ENCODE measurements around the gene SPSB3.
"Not testable (repeated sequence)": the region's sequence is repeated elsewhere in the genome, so short reads cannot be mapped to it uniquely, and the experiment has no call there.

SPSB3 gene

DNA sequence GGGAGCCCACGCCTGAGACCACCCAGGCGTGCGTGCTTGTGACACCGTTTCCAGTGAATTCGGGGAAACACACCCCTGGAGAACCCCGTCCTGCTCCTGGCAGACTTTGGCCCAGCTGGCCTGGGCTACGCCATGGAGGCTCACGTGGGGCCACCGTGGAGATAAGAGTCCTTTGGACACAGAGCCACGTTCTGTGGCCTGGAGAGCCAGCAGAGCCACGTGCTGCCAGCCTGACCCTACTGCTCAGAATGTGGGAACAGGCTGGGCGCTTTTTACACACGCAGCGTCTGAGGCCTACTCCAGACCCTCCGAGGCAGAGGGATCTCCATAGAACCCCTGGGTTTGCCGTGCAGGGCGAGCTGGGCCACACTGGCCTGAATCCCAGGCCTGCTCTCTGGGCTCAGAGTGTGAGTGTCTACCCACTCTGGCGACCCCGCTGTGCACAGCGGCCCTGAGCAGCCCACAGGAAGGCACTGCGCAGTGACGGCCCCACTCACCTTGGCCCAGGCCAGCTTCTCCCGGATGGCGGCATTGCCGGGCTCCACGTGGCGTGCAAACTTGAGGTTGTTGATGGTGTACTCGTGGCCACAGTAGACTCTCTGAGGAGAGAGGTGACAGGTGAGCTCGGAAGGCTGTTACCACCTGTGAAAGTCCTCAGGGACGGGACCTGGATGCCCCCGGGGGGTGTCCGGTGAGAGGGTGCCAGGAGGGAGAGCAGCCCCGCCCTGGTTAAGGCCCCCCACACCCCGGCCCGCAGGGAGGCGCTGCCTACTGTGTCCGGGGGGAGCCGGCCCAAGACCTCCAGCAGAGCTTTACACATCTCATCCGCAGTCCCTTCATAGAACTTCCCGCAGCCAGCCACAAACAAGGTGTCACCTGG lies 34.3 kb upstream of the SPSB3 start:
- no peak for DNase-seq (ENCODE audit: low read depth in 2 of 2)

DNA sequence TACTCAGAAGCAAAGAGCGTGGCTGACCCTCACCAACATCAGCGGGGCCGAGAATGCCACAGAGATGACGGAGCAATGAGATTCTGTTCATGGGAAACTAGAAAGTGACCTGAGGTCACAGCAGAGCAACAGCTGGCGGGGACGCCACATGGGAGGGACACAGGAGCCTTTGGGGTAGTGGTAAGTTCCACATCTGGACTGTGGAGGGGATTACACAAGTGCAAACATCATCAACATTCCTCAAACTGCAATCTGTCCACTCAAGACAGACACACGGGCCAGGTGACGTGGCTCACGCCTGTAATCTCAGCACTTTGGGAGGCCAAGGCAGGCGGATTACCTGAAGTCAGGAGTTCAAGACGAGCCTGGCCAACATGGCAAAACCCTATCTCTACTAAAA lies 33.1 kb upstream of the SPSB3 start:
- no peak for DNase-seq (ENCODE audit: low read depth in 2 of 2)

DNA sequence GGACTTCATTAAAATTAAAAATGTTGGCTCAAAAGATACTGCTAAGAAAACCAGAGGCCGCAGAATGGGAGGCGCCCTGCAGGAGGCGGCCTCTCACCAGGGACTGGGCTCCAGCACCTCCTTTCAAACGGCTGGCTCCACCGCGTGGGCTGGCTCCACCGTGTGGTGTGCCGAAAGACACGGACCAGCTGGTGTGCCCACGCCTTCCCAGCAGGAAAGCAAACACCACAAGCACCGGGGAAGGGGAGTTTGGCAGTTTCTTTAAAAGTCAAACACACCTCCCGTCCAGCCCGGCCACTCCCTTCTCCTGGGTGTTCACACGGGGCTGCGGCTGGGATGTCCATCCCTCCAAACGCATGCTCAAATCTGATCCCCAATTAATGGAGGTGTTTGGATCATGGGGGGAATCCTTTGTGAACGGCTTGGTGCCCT lies 30.4 kb upstream of the SPSB3 start:
- no peak for DNase-seq (ENCODE audit: low read depth in 2 of 2)

DNA sequence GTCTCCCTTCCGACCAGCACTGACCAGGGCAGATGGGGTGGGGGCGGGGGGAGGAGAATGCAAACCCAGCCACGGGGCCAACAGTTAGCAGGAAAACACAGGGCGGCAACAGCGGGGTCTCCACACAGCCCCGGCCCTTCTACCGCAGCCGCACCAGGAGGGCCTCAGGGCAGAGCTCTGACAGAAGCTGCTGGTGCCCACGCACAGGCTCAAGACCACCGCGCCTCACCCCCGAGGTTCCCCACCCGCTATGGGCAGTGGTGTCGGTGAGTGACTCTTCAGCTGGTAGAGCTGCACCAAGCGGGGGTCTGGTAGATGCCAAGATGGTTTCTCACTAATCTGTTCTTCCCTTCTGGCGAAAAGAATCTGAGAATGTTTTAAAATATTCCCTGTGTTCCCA lies 28.2 kb upstream of the SPSB3 start:
- no peak for DNase-seq (ENCODE audit: low read depth in 2 of 2)

DNA sequence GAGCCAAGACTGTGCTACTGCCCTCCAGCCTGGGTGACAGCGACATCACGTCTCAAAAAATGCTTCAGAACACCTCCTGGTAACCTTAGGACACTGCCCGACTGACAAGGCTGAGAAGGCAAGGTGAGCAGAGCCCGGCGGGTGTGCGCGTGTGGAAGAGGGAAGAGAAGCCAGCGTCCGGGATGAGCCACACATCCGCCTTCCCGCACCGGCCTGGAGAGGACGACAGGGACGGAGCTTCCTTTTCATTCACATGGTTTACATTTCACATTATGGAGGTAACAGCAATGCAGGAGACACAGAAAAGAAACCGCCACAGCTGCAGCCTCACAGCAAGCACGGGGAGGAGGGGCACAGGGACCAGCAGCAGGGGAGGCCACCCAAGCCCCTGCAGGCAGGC lies 27.7 kb upstream of the SPSB3 start:
- no peak for DNase-seq (ENCODE audit: low read depth in 2 of 2)

DNA sequence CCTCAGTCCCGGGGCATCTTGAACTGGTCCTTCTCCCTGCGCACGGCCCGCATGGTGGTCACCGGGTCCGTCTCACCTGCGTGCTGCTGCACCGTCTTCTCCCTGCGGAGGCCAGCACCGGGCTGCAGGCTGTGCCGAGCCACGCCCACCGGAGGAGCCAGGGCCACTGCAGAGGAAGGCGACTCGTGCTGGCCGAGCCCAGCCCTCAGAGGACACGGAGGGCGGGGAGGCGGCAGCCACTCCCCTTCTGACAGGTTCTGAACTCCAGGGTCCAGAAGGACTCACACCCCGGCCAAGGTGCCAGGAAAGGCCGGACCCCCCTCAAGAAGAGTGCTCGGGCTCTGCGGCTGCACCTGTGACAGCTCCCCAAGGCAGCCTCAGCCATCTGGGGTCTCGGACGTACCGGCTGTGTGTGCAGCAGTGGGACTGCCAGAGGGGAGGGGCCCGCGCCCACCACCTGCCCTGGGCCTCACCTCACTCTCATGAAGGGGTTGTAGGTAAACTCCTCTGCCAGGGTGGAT lies 27.0 kb upstream of the SPSB3 start:
- DNase-seq (ENCODE audit: low read depth in 2 of 2) = no peak

DNA sequence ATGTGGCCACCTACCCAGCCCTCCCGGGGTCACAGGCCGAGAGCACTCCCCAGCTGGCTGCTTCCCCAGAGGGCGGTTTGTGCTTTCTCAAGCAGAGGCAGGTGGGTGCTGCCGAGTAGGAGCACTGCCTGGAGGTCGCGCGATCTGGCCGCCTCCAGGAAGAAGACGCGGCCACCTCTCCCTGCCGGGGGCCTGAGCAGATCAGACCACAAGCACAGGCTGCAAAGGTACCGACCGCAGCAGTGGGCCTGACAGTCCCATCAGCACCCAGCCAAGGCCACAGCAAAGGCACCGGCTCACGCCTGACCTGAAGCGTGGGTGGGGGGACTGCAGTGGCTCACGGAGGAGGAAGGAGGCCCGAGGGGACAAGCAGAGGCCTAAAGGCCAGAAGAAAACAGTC lies 26.3 kb upstream of the SPSB3 start:
- no peak for DNase-seq (ENCODE audit: low read depth in 2 of 2)

DNA sequence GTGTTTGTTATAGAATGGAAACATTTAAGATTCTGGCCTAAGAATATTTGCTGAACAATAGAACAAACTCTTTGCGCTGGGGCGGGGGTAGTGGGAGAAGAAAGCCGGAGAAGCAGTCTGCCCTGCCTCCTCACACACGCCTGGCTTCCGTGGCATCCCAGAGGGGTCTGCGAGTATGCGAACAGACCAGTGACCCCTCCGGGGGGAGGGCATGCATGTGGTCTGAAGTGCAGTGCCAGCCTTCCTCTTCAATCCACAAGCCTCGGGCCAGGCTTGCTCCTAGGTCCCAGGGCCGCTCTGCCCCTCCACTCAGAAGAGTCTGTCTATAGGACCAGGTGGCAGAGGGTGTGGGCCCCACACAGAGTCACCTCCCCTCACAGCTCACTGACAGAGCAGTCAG lies 25.3 kb upstream of the SPSB3 start:
- DNase-seq (ENCODE audit: low read depth in 2 of 2) = no peak

DNA sequence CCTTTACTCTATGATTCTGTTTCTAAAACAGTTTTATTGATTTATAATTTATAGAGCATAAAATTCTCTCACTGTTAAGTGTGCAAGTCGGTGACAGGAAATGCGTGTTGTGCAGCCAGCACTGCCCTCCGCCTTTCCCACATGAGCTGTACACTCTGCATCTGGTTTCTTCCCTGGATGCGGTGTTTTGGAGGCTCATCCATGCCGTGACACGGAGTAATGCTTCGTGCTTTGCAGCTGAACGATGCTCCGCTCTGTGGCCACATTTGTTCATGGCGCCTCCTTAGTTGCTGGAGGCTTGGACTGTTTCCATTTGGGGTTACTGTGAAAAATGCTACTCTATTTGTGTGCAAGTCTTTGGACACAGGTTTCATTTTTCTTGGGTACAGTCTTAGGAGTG lies 18.3 kb upstream of the SPSB3 start:
- no peak for DNase-seq (ENCODE audit: low read depth in 2 of 2)

DNA sequence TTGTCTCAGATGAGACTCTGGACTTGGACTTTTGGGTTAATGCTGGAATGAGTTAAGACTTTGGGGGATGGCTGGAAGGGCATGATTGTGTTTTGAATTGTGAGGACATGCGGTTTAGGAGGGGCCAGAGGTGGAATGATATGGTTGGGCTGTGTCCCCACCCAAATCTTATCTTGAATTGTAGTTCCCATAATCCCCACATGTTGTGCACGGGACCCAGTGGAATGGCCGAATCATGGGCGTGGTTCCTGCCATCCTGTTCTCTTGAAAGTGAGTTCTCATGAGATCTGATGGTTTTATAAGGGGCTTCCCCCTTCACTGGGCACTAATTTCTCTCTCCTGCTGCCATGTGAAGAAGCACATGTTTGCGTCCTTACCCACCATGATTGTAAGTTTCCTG lies 16.9 kb upstream of the SPSB3 start:
- DNase-seq (ENCODE audit: low read depth in 2 of 2) = not testable (repeated sequence)

DNA sequence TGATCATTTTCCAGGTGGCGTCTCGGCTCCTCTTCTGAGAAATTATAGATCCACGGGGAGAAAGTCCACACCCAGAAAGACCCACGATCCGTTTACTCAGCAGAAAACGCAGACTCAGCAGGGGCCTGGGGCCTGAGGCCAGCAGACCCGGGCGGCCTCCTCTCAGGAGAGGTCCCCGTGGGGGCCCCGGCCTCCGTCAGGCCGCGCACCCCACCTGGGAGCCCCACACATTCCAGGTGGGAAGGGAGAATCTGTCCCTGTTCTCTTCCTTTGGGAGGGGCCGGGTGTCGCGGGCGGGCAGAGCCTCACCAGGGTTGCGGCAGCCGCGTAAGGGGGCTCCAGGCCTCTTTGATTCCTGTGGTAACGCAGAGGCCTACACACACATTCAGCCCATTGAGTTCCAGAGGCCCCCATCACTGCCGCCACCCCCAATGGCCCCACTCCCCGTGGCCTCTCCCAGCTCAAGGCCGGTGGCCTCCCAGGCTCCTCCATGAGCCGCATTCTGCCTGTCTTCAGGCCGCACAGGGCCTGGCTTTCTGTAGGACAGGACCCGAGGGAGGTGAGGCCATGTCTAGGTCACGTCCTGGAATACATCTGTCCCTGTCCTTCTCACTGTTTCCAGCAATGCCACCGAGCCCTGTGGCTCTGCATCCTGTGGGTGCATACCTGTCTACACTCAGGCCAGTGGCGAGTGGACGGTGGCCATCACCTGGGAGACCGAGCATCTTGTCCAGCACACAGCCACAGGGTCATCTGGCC lies 12.7 kb upstream of the SPSB3 start:
- no peak for DNase-seq (ENCODE audit: low read depth in 2 of 2)

DNA sequence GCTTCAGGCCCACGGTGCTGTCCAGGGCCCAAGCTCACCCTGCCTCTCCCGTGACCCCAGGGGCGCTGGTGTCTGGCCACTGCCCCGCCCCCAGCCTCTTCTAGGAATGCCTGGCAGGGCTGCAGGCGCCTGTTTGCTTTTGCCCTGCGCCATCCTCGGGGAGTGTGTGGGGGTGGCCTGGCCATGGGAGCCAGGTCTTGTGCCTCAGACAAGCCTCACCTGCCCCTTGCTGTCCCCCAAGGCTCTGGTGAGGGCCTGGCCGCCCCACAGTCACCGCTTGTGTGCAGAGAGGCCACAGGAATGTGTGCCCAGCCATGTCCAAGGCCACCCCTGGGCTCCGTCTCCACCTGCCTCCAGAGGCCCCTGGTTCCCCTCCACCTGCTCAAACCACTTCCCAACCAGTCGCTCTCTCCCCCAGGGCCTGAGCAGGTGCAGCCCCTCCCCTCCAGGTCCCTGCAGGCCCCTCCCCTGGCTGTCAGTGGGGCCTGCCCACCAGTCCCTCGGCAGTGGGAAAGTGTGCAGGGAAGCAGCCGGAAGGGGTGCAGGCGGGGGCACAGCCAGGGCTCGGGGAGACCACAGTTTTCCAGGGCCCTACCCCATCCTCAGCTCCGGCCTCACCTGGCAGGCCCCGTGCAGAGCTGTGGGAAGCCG lies 12.0 kb upstream of the SPSB3 start:
- DNase-seq (ENCODE audit: low read depth in 2 of 2) = no peak

DNA sequence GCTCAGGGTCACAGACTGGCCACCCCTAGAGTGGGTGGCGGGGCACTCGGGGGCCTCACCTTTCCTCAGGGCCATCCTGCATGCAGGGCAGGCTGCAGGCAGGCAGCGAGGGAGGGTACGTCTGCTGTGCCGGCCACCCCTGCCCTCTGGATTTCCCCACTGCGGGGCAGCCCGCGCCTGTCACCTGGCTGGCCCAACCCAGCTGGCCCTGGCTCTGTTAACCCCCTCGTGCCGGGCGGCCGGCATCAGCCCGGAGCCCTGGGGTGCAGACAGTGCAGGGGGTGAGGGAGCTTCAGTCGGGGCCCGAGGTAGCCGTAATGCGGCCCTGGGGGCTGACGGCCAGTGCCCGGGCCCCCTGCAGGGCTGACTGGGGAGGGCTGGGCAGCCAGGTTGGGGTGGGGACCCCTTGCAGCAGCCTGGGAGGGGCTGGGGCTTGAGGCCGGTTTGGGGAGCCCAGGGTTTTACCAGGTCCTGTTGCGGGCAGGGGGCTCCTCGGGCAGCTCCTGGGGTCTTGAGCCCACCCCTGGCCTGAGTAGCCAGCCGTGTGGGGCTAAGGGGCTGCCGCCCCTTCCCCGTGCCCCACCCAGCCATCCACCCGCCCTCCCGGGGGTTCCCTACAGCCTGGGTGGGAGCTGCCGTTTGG lies 11.3 kb upstream of the SPSB3 start, which contains the start of gene IGFALS:
TSS of gene IGFALS (minus strand) at position 128 of the 643 bp plus-strand sequence. CDS start at position 75, 53 bp downstream.
- DNase-seq (ENCODE audit: low read depth in 2 of 2) = no peak

DNA sequence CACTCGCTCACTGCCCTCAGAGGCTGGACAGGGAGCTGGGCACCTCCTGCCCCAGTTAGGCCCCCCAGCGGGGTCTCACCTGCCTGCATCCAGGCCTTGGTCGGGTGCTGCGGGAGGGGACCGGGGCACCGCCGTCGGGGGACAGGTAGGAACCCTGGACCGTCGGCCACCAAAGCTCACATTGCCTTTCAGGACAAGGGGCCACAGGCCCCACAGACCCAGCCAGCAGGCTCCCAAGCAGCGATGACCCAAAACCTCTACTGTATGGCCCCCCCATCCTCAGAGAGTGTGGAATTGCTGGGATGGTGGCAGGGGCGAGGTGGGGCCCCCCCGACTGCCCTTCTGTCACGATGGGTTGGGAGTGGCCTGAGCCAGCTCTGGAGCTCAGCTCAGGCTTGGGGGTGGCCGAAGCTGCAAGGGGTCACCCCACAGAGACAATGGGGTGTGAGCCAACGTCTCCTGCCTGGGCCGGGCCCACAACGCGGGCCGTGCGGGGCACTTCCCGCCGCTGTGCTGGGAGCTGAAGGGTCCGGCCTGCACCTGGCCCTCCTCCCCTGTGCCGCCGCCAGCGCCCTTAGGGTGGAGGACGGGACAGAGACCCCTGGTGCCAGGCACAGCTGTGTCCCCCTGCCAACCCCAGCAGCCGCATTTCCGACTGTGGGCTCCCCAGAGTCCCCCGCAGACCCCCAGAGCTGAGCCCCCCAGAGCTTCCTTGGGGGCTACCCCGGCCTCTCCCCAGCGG lies 10.6 kb upstream of the SPSB3 start:
- DNase-seq (ENCODE audit: low read depth in 2 of 2) = no peak

DNA sequence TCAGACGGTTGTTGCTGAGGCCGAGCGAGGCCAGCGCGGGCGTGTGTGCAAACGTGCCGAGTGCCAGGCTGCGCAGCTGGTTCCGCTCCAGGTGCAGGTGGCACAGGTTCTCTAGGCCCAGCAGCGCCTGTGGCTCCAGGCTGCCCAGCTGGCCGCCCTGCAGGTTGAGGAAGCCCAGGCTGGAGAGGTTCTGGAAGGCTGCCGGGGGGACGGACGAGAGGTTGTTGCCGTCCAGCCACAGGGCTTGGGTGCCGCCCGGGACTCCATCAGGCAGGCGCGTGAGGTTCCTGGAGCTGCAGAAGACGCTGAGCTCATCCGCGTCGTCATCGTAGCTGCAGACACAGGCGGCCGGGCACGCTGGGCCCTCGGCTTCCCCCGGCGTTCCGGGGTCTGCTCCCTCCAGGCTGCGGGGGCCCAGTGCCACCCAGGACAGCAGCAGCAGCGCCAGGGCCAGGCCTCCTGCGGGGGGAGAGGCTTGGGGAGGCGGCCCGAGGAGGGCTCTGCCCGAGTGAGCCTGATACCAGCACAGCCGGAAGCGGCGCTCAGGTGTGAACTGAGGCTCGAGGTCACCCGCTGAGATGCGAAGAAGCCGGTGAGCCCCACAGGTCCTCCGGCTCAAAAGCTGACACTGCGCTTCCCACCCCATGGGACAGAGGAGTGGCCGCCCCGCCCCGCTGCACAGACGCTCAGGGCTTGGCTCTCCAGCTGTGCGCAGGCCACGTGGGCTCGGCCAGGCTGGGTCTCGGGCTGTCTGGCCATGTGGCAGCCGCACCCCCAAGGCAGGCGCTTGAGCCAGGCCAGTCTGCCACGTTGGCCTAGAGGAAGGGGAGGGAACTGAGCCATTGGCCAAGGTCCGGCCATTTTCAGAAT lies 9.8 kb upstream of the SPSB3 start:
- DNase-seq (ENCODE audit: low read depth in 2 of 2) = no peak

DNA sequence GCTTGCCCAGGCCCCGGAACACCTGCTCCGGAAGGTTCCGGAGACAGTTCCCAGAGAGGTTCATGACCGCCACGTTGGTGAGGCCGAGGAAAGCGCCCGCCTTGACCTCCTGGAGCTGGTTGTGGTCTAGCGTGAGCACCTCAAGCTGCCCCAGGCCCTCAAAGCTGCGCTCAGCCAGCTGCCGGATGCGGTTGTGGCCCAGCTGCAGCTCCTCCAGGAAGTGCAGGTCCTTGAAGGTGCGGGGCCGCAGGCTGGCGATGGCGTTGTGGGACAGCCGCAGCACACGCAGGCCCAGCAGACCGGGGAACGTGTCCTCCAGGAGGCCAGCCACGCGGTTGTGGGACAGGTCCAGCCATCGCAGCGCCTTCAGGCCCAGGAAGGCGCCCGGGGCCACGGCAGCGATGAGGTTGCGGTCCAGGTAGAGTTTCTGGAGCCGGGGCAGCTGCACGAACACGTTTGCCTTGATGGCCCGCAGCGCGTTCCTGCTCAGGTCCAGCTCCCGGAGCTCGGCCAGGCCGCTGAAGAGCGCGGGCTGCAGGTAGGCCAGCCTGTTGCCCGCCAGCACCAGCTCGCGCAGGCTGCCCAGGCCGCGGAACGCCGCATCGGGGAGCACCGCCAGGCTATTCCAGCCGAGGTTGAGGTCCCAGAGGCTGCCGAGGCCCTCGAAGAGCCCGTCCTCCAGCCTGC lies 9.0 kb upstream of the SPSB3 start:
- DNase-seq (ENCODE audit: low read depth in 2 of 2) = no peak

DNA sequence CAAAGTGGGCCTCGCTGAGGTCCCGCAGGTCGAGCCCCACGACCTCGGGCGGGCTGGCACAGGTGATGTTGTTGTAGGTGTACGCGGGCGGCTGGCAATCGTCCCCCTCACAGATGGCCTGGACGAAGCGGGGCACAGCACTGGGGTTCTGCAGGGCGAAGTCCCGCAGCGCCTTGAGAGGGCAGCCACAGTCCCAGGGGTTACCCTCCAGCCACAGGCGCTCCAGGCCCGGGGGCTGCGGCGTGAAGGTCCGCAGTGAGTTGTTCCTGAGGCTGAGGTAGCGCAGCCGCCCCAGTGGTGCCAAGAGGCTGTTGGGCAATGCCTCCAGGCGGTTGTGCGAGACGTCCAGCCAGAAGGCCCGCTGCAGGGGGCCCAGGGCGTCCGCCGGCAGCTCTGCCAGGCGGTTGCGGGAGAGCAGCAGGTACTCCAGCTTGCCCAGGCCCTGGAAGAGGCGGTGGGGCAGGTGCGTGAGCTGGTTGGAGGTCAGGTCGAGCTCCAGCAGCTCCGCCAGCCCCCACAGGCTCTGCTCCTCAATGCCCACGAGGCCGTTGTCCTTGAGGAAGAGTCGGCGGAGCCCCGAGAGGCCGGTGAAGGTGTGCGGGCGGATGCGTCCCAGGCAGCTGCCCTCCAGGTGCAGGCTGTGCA lies 8.4 kb upstream of the SPSB3 start:
- no peak for DNase-seq (ENCODE audit: low read depth in 2 of 2)

DNA sequence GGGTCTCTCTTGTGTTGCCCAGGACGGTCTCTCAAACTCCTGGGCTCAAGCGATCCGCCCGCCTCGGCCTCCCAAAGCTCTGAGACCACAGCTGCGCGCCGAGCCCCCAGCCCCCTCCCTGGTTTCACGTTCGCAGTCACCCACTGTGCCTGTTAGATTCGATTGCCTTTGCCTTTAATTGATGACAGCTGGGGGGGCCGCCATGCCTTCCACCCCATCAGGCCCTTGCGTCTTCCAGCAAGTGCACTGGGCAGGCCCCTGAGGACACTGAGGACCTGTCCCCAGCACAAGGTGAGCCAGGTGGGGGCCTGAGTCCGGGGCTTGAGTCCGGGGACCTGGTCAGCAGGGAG lies 7.9 kb upstream of the SPSB3 start:
- no peak for DNase-seq (ENCODE audit: low read depth in 2 of 2)

DNA sequence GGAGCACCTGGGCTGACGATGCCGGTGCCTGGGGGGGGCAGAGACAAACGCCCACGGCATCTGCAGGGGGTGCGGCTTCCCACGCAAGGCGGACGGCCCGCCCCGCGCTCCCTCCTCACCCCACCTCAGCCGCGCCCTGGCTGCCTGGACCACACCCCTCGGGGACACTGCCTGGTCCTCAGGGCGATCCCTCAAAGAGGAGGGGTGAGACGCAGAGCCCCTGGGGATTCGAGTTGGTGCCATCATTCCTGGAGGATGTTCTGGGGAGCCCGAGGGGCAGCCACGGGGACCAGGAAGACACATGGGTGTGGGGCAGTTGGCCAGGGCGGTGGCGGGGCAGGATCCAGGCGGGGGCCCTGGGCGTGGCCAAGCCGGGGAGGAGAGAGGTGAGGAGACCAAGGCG lies 7.3 kb upstream of the SPSB3 start:
- DNase-seq (ENCODE audit: low read depth in 2 of 2) = no peak
